Activated naive CD8-positive, alpha-beta T cell treated with anti-CD3 and anti-CD28 coated beads, Interleukin-2, amount 50 U/mL, for 24 hours (primary cell): ENCODE measurements around the gene SRSF2.
"Not testable (repeated sequence)": the region's sequence is repeated elsewhere in the genome, so short reads cannot be mapped to it uniquely, and the experiment has no call there.

ENCODE experiments used
- ATAC-seq: fragments of 150-1000 bp; cut with Tn5 transposase; one replicate; pipeline ENCODE4 v1.10.0; 2021
- DNase-seq: peaks from one replicate; pipeline ENCODE4 v3.0.0; 2021
- H3K27ac Mint-ChIP-seq: one replicate; pipeline ENCODE4 v1.8.0; 2021; ENCODE audit warnings: mild to moderate bottlenecking, mixed read lengths
- H3K27me3 Mint-ChIP-seq: one replicate; pipeline ENCODE4 v1.8.0; 2021; ENCODE audit warnings: mixed read lengths
- H3K36me3 Mint-ChIP-seq: one replicate; pipeline ENCODE4 v1.8.0; 2021; ENCODE audit warnings: low read depth, mixed read lengths
- H3K4me1 Mint-ChIP-seq: one replicate; pipeline ENCODE4 v1.8.0; 2021; ENCODE audit warnings: mixed read lengths
- H3K4me3 Mint-ChIP-seq: one replicate; pipeline ENCODE4 v1.8.0; 2021; ENCODE audit warnings: mild to moderate bottlenecking, moderate library complexity, mixed read lengths
- H3K9me3 Mint-ChIP-seq: one replicate; pipeline ENCODE4 v1.8.0; 2021; ENCODE audit warnings: mixed read lengths

Gene SRSF2

DNA sequence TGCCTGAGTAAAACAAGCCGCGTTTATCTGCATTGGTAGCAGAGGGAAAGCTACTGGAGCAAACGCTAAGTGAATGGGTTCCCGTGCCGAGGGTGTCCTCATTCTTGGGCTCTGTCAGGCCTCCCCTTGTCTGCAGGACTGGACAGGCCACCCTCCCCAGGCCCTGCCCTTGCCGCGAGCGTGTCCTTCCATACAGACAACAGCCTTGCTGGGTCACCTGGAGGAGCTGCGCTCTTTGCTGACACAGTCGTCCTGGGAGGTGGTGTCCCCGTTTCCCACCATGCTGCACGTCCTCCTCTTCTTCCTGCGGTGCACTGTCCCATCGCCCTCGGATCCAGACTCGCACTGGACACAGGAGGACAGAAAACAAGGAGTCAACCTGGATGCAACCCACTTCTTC, 18.6 kb downstream of the SRSF2 start:
- peaks cover 68% of the 10 kb centered on the region for H3K4me1 Mint-ChIP-seq
- ATAC-seq (no peak), DNase-seq (no peak)
- H3K27ac Mint-ChIP-seq: no peak overlapping the region
- H3K4me3 Mint-ChIP-seq: no peak overlapping the region
- peaks cover 72% of the 10 kb centered on the region for H3K36me3 Mint-ChIP-seq
- no peaks in the 10 kb centered on the region for H3K27me3 Mint-ChIP-seq
- no peaks in the 10 kb centered on the region for H3K9me3 Mint-ChIP-seq

DNA sequence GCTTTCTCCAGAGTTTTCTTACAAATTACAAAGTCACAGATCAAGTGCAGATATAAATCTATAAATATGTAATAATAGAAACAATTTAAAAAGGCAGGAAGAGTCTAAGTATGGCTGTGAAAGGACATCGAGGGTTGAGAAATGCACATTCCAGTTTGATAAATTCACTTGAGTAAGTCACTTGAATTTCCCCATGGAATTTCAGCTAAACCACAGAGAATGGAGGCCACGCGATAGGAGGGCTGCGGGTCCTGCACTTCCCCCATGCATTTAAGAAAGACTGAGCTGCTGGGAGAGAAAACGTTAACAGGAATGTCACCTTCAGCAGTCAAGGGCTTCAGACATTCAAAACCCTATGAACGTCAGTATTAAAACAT, 20.3 kb downstream of the SRSF2 start:
- ATAC-seq (no peak), DNase-seq (no peak)
- Mint-ChIP-seq H3K27me3 (no peaks in the 10 kb centered on the region), H3K4me1 (peaks cover 62% of the 10 kb centered on the region), H3K4me3 (peak overlapping the region; percentile 58), H3K36me3 (peaks cover 62% of the 10 kb centered on the region), H3K27ac (peak overlapping the region; percentile 90), H3K9me3 (no peaks in the 10 kb centered on the region)

GRCh38 chr17:76716146-76716838, 20.8 kb downstream of the SRSF2 start:
- DNase-seq (peak; percentile 66), ATAC-seq (peak; percentile 94)
- H3K4me1 Mint-ChIP-seq: peaks cover 59% of the 10 kb centered on the region
- H3K36me3 Mint-ChIP-seq: peaks cover 57% of the 10 kb centered on the region
- no peaks in the 10 kb centered on the region for H3K27me3 Mint-ChIP-seq
- H3K4me3 Mint-ChIP-seq: peak overlapping the region; percentile 58
- H3K27ac Mint-ChIP-seq: peak overlapping the region; percentile 90
- no peaks in the 10 kb centered on the region for H3K9me3 Mint-ChIP-seq

GRCh38 chr17:76715496-76715830, 21.7 kb downstream of the SRSF2 start:
- DNase-seq: no peak
- H3K9me3 Mint-ChIP-seq: no peaks in the 10 kb centered on the region
- H3K4me3 Mint-ChIP-seq: peak overlapping the region; percentile 58
- H3K36me3 Mint-ChIP-seq: peaks cover 50% of the 10 kb centered on the region
- peak overlapping the region; percentile 90 for H3K27ac Mint-ChIP-seq
- H3K27me3 Mint-ChIP-seq: no peaks in the 10 kb centered on the region
- H3K4me1 Mint-ChIP-seq: peaks cover 59% of the 10 kb centered on the region
- no peak for ATAC-seq

- peaks cover 47% of the 10 kb centered on the region for H3K36me3 Mint-ChIP-seq
- no peaks in the 10 kb centered on the region for H3K27me3 Mint-ChIP-seq
- H3K9me3 Mint-ChIP-seq: no peaks in the 10 kb centered on the region
- peak overlapping the region; percentile 35 for H3K4me3 Mint-ChIP-seq
- peak overlapping the region; percentile 90 for H3K27ac Mint-ChIP-seq
- peaks cover 60% of the 10 kb centered on the region for H3K4me1 Mint-ChIP-seq
- ATAC-seq: no peak
- DNase-seq: peak; percentile 83
Measured at GRCh38 chr17:76714822-76715495, 22.2 kb downstream of the SRSF2 start.

DNA sequence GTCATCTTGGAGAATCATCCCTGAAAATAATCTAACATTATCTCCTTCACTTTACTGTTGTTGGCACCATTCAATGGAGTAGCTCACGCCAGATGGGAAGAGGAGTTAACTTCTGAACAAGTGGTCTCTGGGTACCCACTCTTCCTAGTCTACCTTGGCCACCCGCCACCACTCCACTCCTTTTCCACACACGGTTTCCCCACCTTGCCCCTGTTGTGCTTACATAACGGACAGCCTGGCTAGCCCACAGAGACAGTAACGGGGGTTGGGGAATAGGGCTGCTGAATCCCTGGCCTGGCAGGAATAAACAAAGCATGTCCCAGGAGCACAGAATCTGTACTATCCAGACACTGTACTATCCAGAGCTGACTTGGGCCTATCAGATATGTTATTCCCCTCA, 22.8 kb downstream of the SRSF2 start:
- H3K27ac Mint-ChIP-seq: peak overlapping the region; percentile 8
- peaks cover 65% of the 10 kb centered on the region for H3K4me1 Mint-ChIP-seq
- no peak overlapping the region for H3K4me3 Mint-ChIP-seq
- H3K36me3 Mint-ChIP-seq: peaks cover 42% of the 10 kb centered on the region
- ATAC-seq (no peak), DNase-seq (no peak)
- no peaks in the 10 kb centered on the region for H3K27me3 Mint-ChIP-seq
- no peaks in the 10 kb centered on the region for H3K9me3 Mint-ChIP-seq

DNA sequence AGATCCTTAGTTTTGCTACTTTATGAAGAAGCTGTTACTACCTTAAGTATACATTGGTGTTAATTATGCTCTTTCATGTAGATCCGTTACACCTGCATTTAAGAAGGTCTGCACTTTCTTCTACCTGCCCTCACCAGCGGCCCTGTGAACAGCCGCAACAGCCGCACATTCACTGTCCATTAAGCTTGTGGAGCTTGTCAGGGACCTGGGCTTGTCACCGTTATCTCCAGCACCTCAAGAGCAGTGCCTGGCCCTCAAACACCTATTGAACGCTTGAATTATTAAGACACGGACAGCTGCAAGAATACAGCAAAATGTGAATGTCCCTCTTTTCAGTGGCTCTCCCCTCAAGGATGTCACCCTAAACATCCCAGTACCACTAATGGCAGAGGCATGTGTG, 23.4 kb downstream of the SRSF2 start:
- DNase-seq: no peak
- Mint-ChIP-seq H3K27me3 (no peaks in the 10 kb centered on the region), H3K4me1 (peaks cover 67% of the 10 kb centered on the region), H3K4me3 (no peak overlapping the region), H3K36me3 (peaks cover 38% of the 10 kb centered on the region), H3K9me3 (no peaks in the 10 kb centered on the region), H3K27ac (peak overlapping the region; percentile 8)
- ATAC-seq: no peak

- H3K27ac Mint-ChIP-seq, H3K9me3 Mint-ChIP-seq, ATAC-seq, H3K4me3 Mint-ChIP-seq, H3K27me3 Mint-ChIP-seq, DNase-seq: not testable (repeated sequence)
- Mint-ChIP-seq H3K4me1 (peaks cover 63% of the 10 kb centered on the region), H3K36me3 (peaks cover 29% of the 10 kb centered on the region)
Measured at GRCh38 chr17:76712321-76712720, 24.8 kb downstream of the SRSF2 start.

- peak; percentile 62 for ATAC-seq
- peak within 1 kb of the TSS; percentile 46 for H3K27ac Mint-ChIP-seq
- H3K27me3 Mint-ChIP-seq: no peaks in the 10 kb centered on the region
- H3K4me3 Mint-ChIP-seq: peak within 1 kb of the TSS; percentile 70
- no peaks in the 10 kb centered on the region for H3K9me3 Mint-ChIP-seq
- H3K36me3 Mint-ChIP-seq: peaks cover 21% of the 10 kb centered on the region
- DNase-seq: peak; percentile 76
- peaks cover 50% of the 10 kb centered on the region for H3K4me1 Mint-ChIP-seq
Measured at GRCh38 chr17:76710863-76711611, 26.1 kb downstream of the SRSF2 start, which contains the start of gene MXRA7. Gene MXRA7, minus strand, starts transcription at chr17:76710965. Its CDS starts 19 bp downstream, at chr17:76710946.

DNA sequence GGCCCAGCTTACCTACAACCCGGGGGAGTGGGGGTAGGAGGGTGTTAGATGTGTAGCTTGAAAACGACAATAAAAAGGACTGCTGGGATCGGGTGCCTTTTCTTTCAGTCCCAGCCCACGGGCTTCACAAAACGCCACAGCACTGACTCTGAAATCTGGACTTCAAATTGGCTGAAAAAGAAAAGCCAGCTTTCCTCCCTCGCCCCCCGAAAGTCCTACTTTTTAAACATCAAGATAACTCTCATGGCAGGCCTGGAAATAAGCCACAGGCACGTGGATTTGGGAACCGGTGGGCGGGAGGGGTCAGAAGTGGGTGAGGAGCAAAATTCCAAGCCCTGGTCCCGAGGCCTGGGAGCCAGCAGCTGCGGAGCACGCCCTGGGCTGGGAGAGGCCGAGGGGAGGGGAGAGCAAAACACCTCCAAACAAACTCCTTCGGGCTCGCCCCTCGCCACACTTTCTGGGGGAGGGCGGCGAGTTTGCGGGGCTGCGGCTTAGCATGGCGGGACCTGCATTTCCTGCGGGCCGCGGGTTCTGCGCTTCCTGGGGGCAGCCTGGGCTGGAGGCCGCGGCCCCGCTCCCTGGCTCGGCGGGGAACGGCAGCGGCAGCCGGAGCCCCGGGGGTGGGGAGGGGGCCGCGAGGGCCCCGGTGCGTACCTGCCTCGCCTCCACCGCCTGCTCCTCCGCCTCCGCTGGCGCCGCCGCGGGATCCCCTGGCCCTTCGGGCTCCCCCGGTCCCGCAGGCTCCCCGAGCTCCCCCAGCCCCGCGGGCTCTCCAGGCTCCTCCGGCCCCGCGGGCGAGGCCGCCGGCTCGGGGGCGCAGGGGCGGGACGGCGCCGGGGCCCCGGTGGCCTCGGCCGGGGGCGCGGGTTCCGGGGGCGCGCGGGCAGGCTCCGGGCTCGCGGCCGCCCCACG, 26.9 kb downstream of the SRSF2 start:
- Mint-ChIP-seq H3K4me3 (peak overlapping the region; percentile 70), H3K4me1 (peaks cover 41% of the 10 kb centered on the region), H3K36me3 (peaks cover 14% of the 10 kb centered on the region)
- H3K9me3 Mint-ChIP-seq, DNase-seq, H3K27me3 Mint-ChIP-seq, H3K27ac Mint-ChIP-seq: not testable (repeated sequence)
- peak; percentile 5 for ATAC-seq

GRCh38 chr17:76709077-76709950, 27.8 kb downstream of the SRSF2 start:
- Mint-ChIP-seq H3K9me3 (no peaks in the 10 kb centered on the region), H3K27me3 (no peaks in the 10 kb centered on the region), H3K27ac (no peak overlapping the region), H3K4me3 (peak overlapping the region; percentile 70), H3K4me1 (peaks cover 34% of the 10 kb centered on the region), H3K36me3 (peaks cover 12% of the 10 kb centered on the region)
- ATAC-seq (no peak), DNase-seq (no peak)

- Mint-ChIP-seq H3K4me1 (peaks cover 23% of the 10 kb centered on the region), H3K4me3 (no peak overlapping the region), H3K27me3 (no peaks in the 10 kb centered on the region), H3K9me3 (no peaks in the 10 kb centered on the region), H3K36me3 (peaks cover 4% of the 10 kb centered on the region), H3K27ac (no peak overlapping the region)
- no peak for ATAC-seq
- DNase-seq: no peak
Measured at GRCh38 chr17:76707985-76708807, 28.9 kb downstream of the SRSF2 start.

DNA sequence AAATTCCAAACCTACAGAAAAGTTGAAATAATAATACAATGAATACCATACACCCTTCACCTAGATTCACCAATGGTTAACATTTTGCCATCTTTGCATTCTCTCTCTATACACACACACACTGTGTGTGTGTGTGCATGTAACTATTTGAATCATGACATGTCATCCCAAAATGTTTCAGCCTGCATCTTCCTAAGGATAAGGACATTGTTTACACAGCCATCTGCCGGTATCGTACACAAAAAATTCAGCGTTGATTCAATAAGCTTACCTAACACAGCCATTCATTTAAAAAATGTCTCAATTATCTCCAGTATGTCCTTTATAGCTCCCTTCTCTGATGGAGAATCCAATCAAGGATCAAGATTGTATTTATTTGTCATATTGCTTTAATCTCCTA, 30.3 kb downstream of the SRSF2 start:
- Mint-ChIP-seq H3K4me1 (peaks cover 21% of the 10 kb centered on the region), H3K4me3 (no peak overlapping the region), H3K27ac (no peak overlapping the region), H3K36me3 (no peaks in the 10 kb centered on the region), H3K9me3 (no peaks in the 10 kb centered on the region), H3K27me3 (no peaks in the 10 kb centered on the region)
- DNase-seq (no peak), ATAC-seq (no peak)
